ENCODE measurements around the gene RAB11FIP2.
"Not testable (repeated sequence)": the region's sequence is repeated elsewhere in the genome, so short reads cannot be mapped to it uniquely, and the experiment has no call there.

The RAB11FIP2 gene, protein sequence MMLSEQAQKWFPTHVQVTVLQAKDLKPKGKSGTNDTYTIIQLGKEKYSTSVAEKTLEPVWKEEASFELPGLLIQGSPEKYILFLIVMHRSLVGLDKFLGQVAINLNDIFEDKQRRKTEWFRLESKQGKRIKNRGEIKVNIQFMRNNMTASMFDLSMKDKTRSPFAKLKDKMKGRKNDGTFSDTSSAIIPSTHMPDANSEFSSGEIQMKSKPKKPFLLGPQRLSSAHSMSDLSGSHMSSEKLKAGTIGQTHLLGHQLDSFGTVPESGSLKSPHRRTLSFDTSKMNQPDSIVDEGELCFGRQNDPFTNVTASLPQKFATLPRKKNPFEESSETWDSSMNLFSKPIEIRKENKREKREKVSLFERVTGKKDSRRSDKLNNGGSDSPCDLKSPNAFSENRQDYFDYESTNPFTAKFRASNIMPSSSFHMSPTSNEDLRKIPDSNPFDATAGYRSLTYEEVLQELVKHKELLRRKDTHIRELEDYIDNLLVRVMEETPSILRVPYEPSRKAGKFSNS

DNA sequence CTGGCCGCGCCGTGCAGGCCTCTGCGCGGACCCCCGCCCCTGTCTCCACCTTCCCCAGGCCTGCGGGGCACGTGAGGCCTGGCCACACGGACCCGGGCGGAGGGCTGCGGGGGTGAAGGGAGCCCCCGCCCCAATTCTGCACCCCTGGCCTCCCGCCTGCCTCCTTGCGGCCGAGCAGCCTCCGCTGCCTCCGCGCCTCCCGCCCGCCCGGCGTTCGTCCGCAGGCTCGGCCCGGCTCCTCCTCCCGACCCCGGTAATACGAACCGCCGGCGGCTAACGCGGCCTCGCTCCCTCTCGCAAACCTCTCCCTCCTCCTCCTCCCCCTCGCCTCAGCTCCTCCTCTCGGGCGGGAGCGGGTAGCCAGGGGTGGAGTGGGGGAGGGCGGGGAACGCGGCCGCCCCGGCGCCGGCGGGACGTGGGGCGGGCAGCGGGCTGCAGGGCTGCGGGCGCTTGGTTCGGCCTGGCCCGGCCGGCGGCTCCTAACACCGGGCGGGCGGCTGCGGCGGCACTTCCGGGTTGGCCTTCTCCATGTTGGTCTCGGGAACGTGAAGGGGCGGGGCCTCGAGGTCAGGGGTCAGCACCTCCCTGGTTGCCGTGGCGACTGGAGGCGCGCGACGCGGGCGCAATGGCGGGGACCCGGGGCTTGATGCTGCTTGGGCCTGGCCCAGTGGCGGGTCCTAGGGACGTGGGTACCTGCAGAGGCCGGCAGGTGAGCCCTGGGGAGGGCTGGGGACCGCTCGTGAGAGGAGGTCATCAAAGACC, at the start of gene RAB11FIP2:
RAB11FIP2 (minus strand) TSS at position 547 of the 762 bp plus-strand sequence. CDS start 778 bp downstream, outside the sequence.
- DNase-seq (ENCODE audit: extremely low spot score): peak; percentile 95
- POLR2A ChIA-PET: no interaction called here
- CTCF ChIA-PET: interaction anchor here (0.6 kb wide), 1 partner anchor 10 kb away, joined by 3 read pairs; no protein-coding TSS in a partner anchor
- TF ChIP-seq FOXK2 (IDR thresholded peaks at IDR 0.05): no peak
- TF ChIP-seq HDGF (IDR thresholded peaks at IDR 0.05; ENCODE audit: borderline replicate concordance): no peak
- no peak for TF ChIP-seq CTBP1 (IDR thresholded peaks at IDR 0.05; ENCODE audit: borderline replicate concordance)
- TF ChIP-seq SP1 (IDR thresholded peaks at IDR 0.05): no peak
- peak; percentile 58; the same call in 1 of the 2 replicates for TF ChIP-seq ARNT (IDR thresholded peaks at IDR 0.05)
- no peak for TF ChIP-seq TARDBP (IDR thresholded peaks at IDR 0.05)
- TF ChIP-seq LEF1 (IDR thresholded peaks at IDR 0.05; ENCODE audit: borderline replicate concordance): 0 out of 2 replicates have a peak, but pooled peaks have one; percentile 50
- TF ChIP-seq, protein P1, sequence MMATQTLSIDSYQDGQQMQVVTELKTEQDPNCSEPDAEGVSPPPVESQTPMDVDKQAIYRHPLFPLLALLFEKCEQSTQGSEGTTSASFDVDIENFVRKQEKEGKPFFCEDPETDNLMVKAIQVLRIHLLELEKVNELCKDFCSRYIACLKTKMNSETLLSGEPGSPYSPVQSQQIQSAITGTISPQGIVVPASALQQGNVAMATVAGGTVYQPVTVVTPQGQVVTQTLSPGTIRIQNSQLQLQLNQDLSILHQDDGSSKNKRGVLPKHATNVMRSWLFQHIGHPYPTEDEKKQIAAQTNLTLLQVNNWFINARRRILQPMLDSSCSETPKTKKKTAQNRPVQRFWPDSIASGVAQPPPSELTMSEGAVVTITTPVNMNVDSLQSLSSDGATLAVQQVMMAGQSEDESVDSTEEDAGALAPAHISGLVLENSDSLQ (IDR thresholded peaks at IDR 0.05): no peak
- TF ChIP-seq ELF4 (IDR thresholded peaks at IDR 0.05): peak; percentile 91
- TF ChIP-seq FOXA1 (IDR thresholded peaks at IDR 0.05): no peak
- peak; percentile 65 for TF ChIP-seq FOXM1 (IDR thresholded peaks at IDR 0.05; ENCODE audit: borderline replicate concordance)
- TF ChIP-seq NFRKB (IDR thresholded peaks at IDR 0.05): no peak
- TF ChIP-seq SUZ12 (IDR thresholded peaks at IDR 0.05): no peak
- TF ChIP-seq L3MBTL2 (conservative IDR thresholded peaks at IDR 0.05): no peak
- TF ChIP-seq ZNF384 (IDR thresholded peaks at IDR 0.05): no peak
- no peak for TF ChIP-seq BHLHE40 (IDR thresholded peaks at IDR 0.05; ENCODE audit: borderline replicate concordance)

DNA sequence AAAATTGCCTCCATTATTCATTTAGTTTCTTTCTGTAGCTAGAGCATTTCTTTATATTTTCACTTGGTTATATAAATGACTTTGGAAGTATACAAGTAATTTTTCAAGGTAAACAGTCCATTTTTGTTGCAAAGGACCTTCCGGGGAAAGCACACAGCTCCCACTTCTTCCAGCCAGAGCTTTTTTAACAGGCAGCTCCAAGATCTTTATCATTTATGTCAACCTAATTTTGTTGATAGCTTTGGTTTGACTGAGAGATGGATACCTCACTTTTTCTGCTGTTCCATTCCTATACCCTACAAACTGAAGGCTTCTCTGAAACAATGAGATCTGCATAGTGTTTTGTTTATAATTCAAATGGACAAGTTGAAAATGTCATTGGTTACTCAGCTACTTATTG, 49.3 kb upstream of the RAB11FIP2 start:
- TF ChIP-seq ZNF384 (IDR thresholded peaks at IDR 0.05) (no peak), L3MBTL2 (conservative IDR thresholded peaks at IDR 0.05) (no peak)

DNA sequence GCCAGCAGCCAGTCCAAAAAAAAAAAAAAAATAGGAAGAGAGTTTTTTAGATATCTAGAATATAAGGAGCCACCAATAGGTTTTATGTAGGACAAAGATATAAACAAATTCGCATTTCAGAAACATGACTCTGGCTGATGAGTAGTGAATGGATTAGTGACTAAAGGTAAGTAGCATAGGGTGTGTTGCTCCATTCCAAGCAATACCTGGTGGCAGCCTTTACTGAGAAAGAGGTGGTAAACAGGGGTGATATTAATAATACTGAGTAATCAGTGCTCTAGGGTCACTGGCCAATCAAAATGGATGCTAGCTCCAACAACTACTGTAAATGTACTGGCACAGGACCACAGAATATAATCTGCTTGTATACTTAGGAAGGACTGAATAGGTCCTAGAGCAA, 45.5 kb upstream of the RAB11FIP2 start:
- TF ChIP-seq FOXK2 (IDR thresholded peaks at IDR 0.05) (no peak), ELF4 (IDR thresholded peaks at IDR 0.05) (no peak), LEF1 (IDR thresholded peaks at IDR 0.05; ENCODE audit: borderline replicate concordance) (no peak), NFRKB (IDR thresholded peaks at IDR 0.05) (no peak)
- CTCF ChIA-PET: no interaction called here

More for the DNA sequence above, 49.3 kb upstream of the RAB11FIP2 start:
- ChIA-PET CTCF (no interaction called here), POLR2A (no interaction called here)
- no peak for DNase-seq (ENCODE audit: extremely low spot score)

DNA sequence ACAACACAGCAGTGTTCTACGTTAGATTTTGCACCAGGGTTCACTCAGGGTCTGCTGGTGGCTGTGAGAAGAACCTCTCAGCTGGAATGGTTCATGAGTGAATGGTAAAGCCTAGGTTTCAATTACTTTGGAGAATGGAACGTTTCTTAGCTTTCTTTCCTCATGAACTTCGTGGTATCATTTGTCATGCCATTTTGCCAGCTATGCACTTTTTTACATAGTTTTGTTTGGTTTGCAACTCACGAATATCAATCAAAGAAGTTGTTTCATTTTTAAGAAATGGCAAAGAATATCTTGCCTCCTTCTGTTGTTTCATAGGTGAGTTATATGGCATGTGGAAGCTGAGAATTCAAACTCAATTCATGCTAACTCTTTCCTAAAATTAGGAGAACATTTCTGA, 34.1 kb upstream of the RAB11FIP2 start:
- CTCF ChIA-PET: no interaction called here
- DNase-seq (ENCODE audit: extremely low spot score): no peak
- POLR2A ChIA-PET: no interaction called here
- TF ChIP-seq ARNT (IDR thresholded peaks at IDR 0.05) (no peak), BHLHE40 (IDR thresholded peaks at IDR 0.05; ENCODE audit: borderline replicate concordance) (no peak)
- TF ChIP-seq, protein P1 (IDR thresholded peaks at IDR 0.05): no peak

More for the DNA sequence above, 45.5 kb upstream of the RAB11FIP2 start:
- DNase-seq (ENCODE audit: extremely low spot score): no peak
- POLR2A ChIA-PET: no interaction called here

DNA sequence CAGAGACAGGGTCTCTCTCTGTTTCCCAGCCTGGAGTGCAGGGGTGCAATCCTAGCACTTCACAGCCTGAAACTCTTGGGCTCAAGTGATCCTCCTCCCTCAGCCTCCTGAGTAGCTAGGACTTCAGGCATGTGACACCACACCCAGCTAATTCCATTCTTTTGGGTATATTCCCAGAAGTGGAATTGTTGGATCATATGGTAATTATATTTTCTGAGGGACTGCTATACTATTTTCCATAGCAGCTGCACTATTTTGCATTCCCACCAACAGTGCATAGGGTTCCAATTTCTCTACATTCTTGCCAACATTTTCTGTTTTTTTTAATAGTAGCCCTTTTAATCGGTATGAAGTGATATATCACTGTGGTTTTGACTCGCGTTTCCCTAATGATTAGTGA, 30.0 kb upstream of the RAB11FIP2 start:
- CTCF ChIA-PET: no interaction called here
- DNase-seq (ENCODE audit: extremely low spot score): no peak
- no peak for TF ChIP-seq LEF1 (IDR thresholded peaks at IDR 0.05; ENCODE audit: borderline replicate concordance)
- POLR2A ChIA-PET: no interaction called here

DNA sequence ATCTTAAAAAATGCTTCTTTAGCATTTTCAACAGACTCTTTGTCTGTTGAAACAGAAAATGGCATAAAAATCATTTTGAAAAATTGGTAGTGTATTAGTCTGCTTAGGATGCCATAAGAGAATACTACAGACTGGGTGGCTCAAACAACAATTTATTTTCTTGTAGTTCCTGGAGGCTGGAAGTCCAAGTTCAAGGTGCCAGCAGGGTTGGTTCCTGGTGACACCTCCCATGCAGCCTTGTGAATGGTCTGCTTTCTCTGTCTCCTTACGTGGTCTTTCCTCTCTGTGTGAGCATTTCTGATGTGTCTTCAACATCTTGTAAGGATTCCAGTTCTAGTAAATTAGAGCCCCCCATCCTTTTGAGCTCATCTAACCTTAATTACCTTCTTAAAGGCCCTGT, 26.1 kb upstream of the RAB11FIP2 start:
- CTCF ChIA-PET: no interaction called here
- no peak for TF ChIP-seq HDGF (IDR thresholded peaks at IDR 0.05; ENCODE audit: borderline replicate concordance)
- no peak for TF ChIP-seq FOXM1 (IDR thresholded peaks at IDR 0.05; ENCODE audit: borderline replicate concordance)
- TF ChIP-seq ZNF384 (IDR thresholded peaks at IDR 0.05): no peak
- no peak for TF ChIP-seq L3MBTL2 (conservative IDR thresholded peaks at IDR 0.05)
- TF ChIP-seq FOXA1 (IDR thresholded peaks at IDR 0.05): no peak
- TF ChIP-seq ARNT (IDR thresholded peaks at IDR 0.05): no peak
- TF ChIP-seq TARDBP (IDR thresholded peaks at IDR 0.05): no peak
- no peak for TF ChIP-seq CTBP1 (IDR thresholded peaks at IDR 0.05; ENCODE audit: borderline replicate concordance)
- DNase-seq (ENCODE audit: extremely low spot score): no peak
- POLR2A ChIA-PET: no interaction called here

DNA sequence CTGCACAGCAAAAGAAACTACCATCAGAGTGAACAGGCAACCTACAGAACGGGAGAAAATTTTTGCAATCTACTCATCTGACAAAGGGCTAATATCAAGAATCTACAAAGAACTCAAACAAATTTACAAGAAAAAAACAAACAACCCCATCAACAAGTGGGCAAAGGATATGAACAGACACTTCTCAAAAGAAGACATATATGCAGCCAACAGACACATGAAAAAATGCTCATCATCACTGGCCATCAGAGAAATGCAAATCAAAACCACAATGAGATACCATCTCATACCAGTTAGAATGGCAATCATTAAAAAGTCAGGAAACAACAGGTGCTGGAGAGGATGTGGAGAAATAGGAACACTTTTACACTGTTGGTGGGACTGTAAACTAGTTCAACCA, 20.6 kb upstream of the RAB11FIP2 start:
- POLR2A ChIA-PET; DNase-seq (ENCODE audit: extremely low spot score); CTCF ChIA-PET: not testable (repeated sequence)

Measured in HEK293T (cell line).